ENCODE measurements around the gene COL13A1. TPM values are rescaled to one million over a fixed set of nuclear protein-coding genes. Genes with fewer than 3 reads are reported as not detected.

The COL13A1 gene
- polyA plus RNA-seq, result 9.6 TPM
- long read RNA-seq, donor 1, result 0 reads
- long read RNA-seq, donor 2, result 0 reads
- long read RNA-seq, donor 3, result 0 reads
- long read RNA-seq, donor 4, result 0 reads
- long read RNA-seq, donor 5, partial matches to known transcripts, result 0 of 1 reads
- long read RNA-seq, donor 5, other reads (novel, unspliced or antisense), result 0 of 1 reads
- long read RNA-seq, donor 6, partial matches to known transcripts, result 0 of 1 reads
- long read RNA-seq, donor 6, other reads (novel, unspliced or antisense), result 0 of 1 reads
- long read RNA-seq, donor 7, result 0 reads
- long read RNA-seq, donor 8, partial matches to known transcripts, result 0 of 1 reads
- long read RNA-seq, donor 8, other reads (novel, unspliced or antisense), result 0 of 1 reads
- long read RNA-seq, donor 9, partial matches to known transcripts, result 0 of 2 reads
- long read RNA-seq, donor 9, other reads (novel, unspliced or antisense), result 0 of 2 reads
- long read RNA-seq, donor 10, result 0 reads
- long read RNA-seq, donor 11, result 0 reads

- H3K4me3 ChIP-seq (ENCODE audit: low read length), result peak within 1 kb of the TSS; percentile 43
- peaks cover 9% of the 10 kb centered on the region for H3K9me3 ChIP-seq (ENCODE audit: control insufficient read depth, low read depth, low read length)
- no peak within 1 kb of the TSS for H3K27ac ChIP-seq (ENCODE audit: low read length)
- no peaks in the 10 kb centered on the region for H3K36me3 ChIP-seq (ENCODE audit: control insufficient read depth, insufficient read depth, low read length)
- 0% methylated on average over 1 of the region's 58 CpGs for WGBS (ENCODE audit: insufficient coverage, low lambda C conversion rate)
- H3K27me3 ChIP-seq (ENCODE audit: control insufficient read depth, insufficient read depth, low read length), result peaks cover 41% of the 10 kb centered on the region
- peak in 1 of 2 donors; percentile 44 for DNase-seq
- H3K4me1 ChIP-seq (ENCODE audit: control insufficient read depth, insufficient read depth, low read length), result peaks cover 12% of the 10 kb centered on the region
Observed at GRCh38 chr10:69801434-69802315, at the start of gene COL13A1. Gene COL13A1, plus strand, starts transcription at chr10:69801906. Its CDS starts 518 bp downstream, at chr10:69802424.

GRCh38 chr10:69752479-69752878 lies 49.2 kb upstream of the COL13A1 start:
- Histone ChIP-seq H3K4me3 (ENCODE audit: low read length) (no peak overlapping the region), H3K27me3 (ENCODE audit: control insufficient read depth, insufficient read depth, low read length) (peaks cover 7% of the 10 kb centered on the region), H3K36me3 (ENCODE audit: control insufficient read depth, insufficient read depth, low read length) (no peaks in the 10 kb centered on the region), H3K27ac (ENCODE audit: low read length) (no peak overlapping the region), H3K4me1 (ENCODE audit: control insufficient read depth, insufficient read depth, low read length) (peaks cover 2% of the 10 kb centered on the region), H3K9me3 (ENCODE audit: control insufficient read depth, low read depth, low read length) (no peaks in the 10 kb centered on the region)
- WGBS (ENCODE audit: insufficient coverage, low lambda C conversion rate), result 75% methylated on average over 1 of the region's 7 CpGs
- DNase-seq, result no peak

- Histone ChIP-seq H3K27ac (ENCODE audit: low read length) (no peak overlapping the region), H3K36me3 (ENCODE audit: control insufficient read depth, insufficient read depth, low read length) (no peaks in the 10 kb centered on the region), H3K9me3 (ENCODE audit: control insufficient read depth, low read depth, low read length) (no peaks in the 10 kb centered on the region), H3K27me3 (ENCODE audit: control insufficient read depth, insufficient read depth, low read length) (no peaks in the 10 kb centered on the region), H3K4me1 (ENCODE audit: control insufficient read depth, insufficient read depth, low read length) (peaks cover 5% of the 10 kb centered on the region), H3K4me3 (ENCODE audit: low read length) (no peak overlapping the region)
- no peak for DNase-seq
- WGBS (ENCODE audit: insufficient coverage, low lambda C conversion rate), result no CpG with 5 or more reads among the region's 1 CpG
Observed at GRCh38 chr10:69756279-69756678, 45.4 kb upstream of the COL13A1 start.

GRCh38 chr10:69757206-69757552 lies 44.5 kb upstream of the COL13A1 start:
- no peak for DNase-seq
- Histone ChIP-seq H3K9me3 (ENCODE audit: control insufficient read depth, low read depth, low read length) (no peaks in the 10 kb centered on the region), H3K4me1 (ENCODE audit: control insufficient read depth, insufficient read depth, low read length) (peaks cover 5% of the 10 kb centered on the region), H3K27me3 (ENCODE audit: control insufficient read depth, insufficient read depth, low read length) (no peaks in the 10 kb centered on the region), H3K27ac (ENCODE audit: low read length) (no peak overlapping the region), H3K4me3 (ENCODE audit: low read length) (no peak overlapping the region), H3K36me3 (ENCODE audit: control insufficient read depth, insufficient read depth, low read length) (no peaks in the 10 kb centered on the region)
- no CpG with 5 or more reads among the region's 5 CpGs for WGBS (ENCODE audit: insufficient coverage, low lambda C conversion rate)

- Histone ChIP-seq H3K9me3 (ENCODE audit: control insufficient read depth, low read depth, low read length) (no peaks in the 10 kb centered on the region), H3K4me3 (ENCODE audit: low read length) (no peak overlapping the region), H3K27me3 (ENCODE audit: control insufficient read depth, insufficient read depth, low read length) (no peaks in the 10 kb centered on the region), H3K4me1 (ENCODE audit: control insufficient read depth, insufficient read depth, low read length) (peaks cover 5% of the 10 kb centered on the region), H3K36me3 (ENCODE audit: control insufficient read depth, insufficient read depth, low read length) (no peaks in the 10 kb centered on the region), H3K27ac (ENCODE audit: low read length) (no peak overlapping the region)
- 100% methylated on average over 1 of the region's 10 CpGs for WGBS (ENCODE audit: insufficient coverage, low lambda C conversion rate)
- DNase-seq, result peak in 1 of 2 donors; percentile 26
Observed at GRCh38 chr10:69757553-69758309, 44.0 kb upstream of the COL13A1 start.

GRCh38 chr10:69758310-69758728 lies 43.4 kb upstream of the COL13A1 start:
- WGBS (ENCODE audit: insufficient coverage, low lambda C conversion rate), result no CpG with 5 or more reads among the region's 1 CpG
- DNase-seq, result no peak

GRCh38 chr10:69759641-69760040 lies 42.1 kb upstream of the COL13A1 start:
- no peak overlapping the region for H3K27ac ChIP-seq (ENCODE audit: low read length)
- H3K4me1 ChIP-seq (ENCODE audit: control insufficient read depth, insufficient read depth, low read length), result peaks cover 5% of the 10 kb centered on the region
- no peak for DNase-seq
- no peaks in the 10 kb centered on the region for H3K9me3 ChIP-seq (ENCODE audit: control insufficient read depth, low read depth, low read length)
- H3K4me3 ChIP-seq (ENCODE audit: low read length), result no peak overlapping the region
- H3K27me3 ChIP-seq (ENCODE audit: control insufficient read depth, insufficient read depth, low read length), result peaks cover under 1% of the 10 kb centered on the region
- no peaks in the 10 kb centered on the region for H3K36me3 ChIP-seq (ENCODE audit: control insufficient read depth, insufficient read depth, low read length)
- no CpG with 5 or more reads among the region's 6 CpGs for WGBS (ENCODE audit: insufficient coverage, low lambda C conversion rate)

More at GRCh38 chr10:69758310-69758728, 43.4 kb upstream of the COL13A1 start:
- Histone ChIP-seq H3K9me3 (ENCODE audit: control insufficient read depth, low read depth, low read length) (no peaks in the 10 kb centered on the region), H3K36me3 (ENCODE audit: control insufficient read depth, insufficient read depth, low read length) (no peaks in the 10 kb centered on the region), H3K4me3 (ENCODE audit: low read length) (no peak overlapping the region), H3K27me3 (ENCODE audit: control insufficient read depth, insufficient read depth, low read length) (no peaks in the 10 kb centered on the region), H3K4me1 (ENCODE audit: control insufficient read depth, insufficient read depth, low read length) (peaks cover 5% of the 10 kb centered on the region), H3K27ac (ENCODE audit: low read length) (no peak overlapping the region)

GRCh38 chr10:69760072-69760471 lies 41.6 kb upstream of the COL13A1 start:
- WGBS (ENCODE audit: insufficient coverage, low lambda C conversion rate), result 63% methylated on average over 2 of the region's 5 CpGs
- no peaks in the 10 kb centered on the region for H3K36me3 ChIP-seq (ENCODE audit: control insufficient read depth, insufficient read depth, low read length)
- no peaks in the 10 kb centered on the region for H3K9me3 ChIP-seq (ENCODE audit: control insufficient read depth, low read depth, low read length)
- DNase-seq, result no peak
- H3K27ac ChIP-seq (ENCODE audit: low read length), result no peak overlapping the region
- peaks cover 5% of the 10 kb centered on the region for H3K4me1 ChIP-seq (ENCODE audit: control insufficient read depth, insufficient read depth, low read length)
- no peak overlapping the region for H3K4me3 ChIP-seq (ENCODE audit: low read length)
- peaks cover 3% of the 10 kb centered on the region for H3K27me3 ChIP-seq (ENCODE audit: control insufficient read depth, insufficient read depth, low read length)

GRCh38 chr10:69761320-69761719 lies 40.4 kb upstream of the COL13A1 start:
- Histone ChIP-seq H3K27me3 (ENCODE audit: control insufficient read depth, insufficient read depth, low read length) (peaks cover 3% of the 10 kb centered on the region), H3K4me3 (ENCODE audit: low read length) (no peak overlapping the region), H3K27ac (ENCODE audit: low read length) (no peak overlapping the region), H3K4me1 (ENCODE audit: control insufficient read depth, insufficient read depth, low read length) (peaks cover 5% of the 10 kb centered on the region), H3K36me3 (ENCODE audit: control insufficient read depth, insufficient read depth, low read length) (no peaks in the 10 kb centered on the region), H3K9me3 (ENCODE audit: control insufficient read depth, low read depth, low read length) (no peaks in the 10 kb centered on the region)
- no peak for DNase-seq
- 80% methylated on average over 1 of the region's 4 CpGs for WGBS (ENCODE audit: insufficient coverage, low lambda C conversion rate)

All from large intestine (tissue), 12 donors.